Osteocyte (in vitro differentiated cells): ENCODE results near the gene GADL1. TPM values are rescaled to one million over a fixed set of nuclear protein-coding genes. Genes with fewer than 3 reads are reported as not detected.
A peak's percentile ranks its signal among the peaks of the same experiment; 100 is the strongest.

Experiments used
- DNase-seq: peaks from one replicate; pipeline ENCODE4 v3.0.0; 2021; ENCODE audit warnings: mixed read lengths; ENCODE audit not compliant: unreplicated experiment; ENCODE audit errors: extremely low spot score
- H3K27ac Mint-ChIP-seq: one replicate; pipeline ENCODE4 v1.8.0; 2021; ENCODE audit warnings: mild to moderate bottlenecking, mixed read lengths; ENCODE audit not compliant: unreplicated experiment
- H3K27me3 Mint-ChIP-seq: one replicate; pipeline ENCODE4 v1.8.0; 2021; ENCODE audit warnings: mixed read lengths; ENCODE audit not compliant: unreplicated experiment
- H3K36me3 Mint-ChIP-seq: one replicate; pipeline ENCODE4 v1.8.0; 2021; ENCODE audit warnings: mixed read lengths; ENCODE audit not compliant: unreplicated experiment
- H3K4me1 Mint-ChIP-seq: one replicate; pipeline ENCODE4 v1.8.0; 2021; ENCODE audit warnings: mixed read lengths; ENCODE audit not compliant: unreplicated experiment
- H3K4me3 Mint-ChIP-seq: one replicate; pipeline ENCODE4 v1.8.0; 2021; ENCODE audit warnings: mild to moderate bottlenecking, moderate library complexity, mixed read lengths; ENCODE audit not compliant: unreplicated experiment
- H3K9me3 Mint-ChIP-seq: one replicate; pipeline ENCODE4 v1.8.0; 2021; ENCODE audit warnings: mixed read lengths; ENCODE audit not compliant: unreplicated experiment
- CTCF ChIP-seq: fragments of 200-600 bp; sonication (generic); IDR thresholded peaks from 2 replicates; pipeline ENCODE4 v1.5.0; 2021; ENCODE audit warnings: antibody characterized with exemption, mild to moderate bottlenecking, moderate library complexity
- long read RNA-seq: library from polyadenylated mRNA; unstranded; transcript quantifications from one replicate; pipeline ENCODE4 v2.0.0, GENCODE V29; 2021
- total RNA-seq: library from RNA; stranded (reverse); gene quantifications from 2 replicates; pipeline ENCODE4 v1.2.1, GENCODE V29; 2021

GADL1 gene
- not detected in 2 replicates for total RNA-seq
- long read RNA-seq: 0 reads

DNA sequence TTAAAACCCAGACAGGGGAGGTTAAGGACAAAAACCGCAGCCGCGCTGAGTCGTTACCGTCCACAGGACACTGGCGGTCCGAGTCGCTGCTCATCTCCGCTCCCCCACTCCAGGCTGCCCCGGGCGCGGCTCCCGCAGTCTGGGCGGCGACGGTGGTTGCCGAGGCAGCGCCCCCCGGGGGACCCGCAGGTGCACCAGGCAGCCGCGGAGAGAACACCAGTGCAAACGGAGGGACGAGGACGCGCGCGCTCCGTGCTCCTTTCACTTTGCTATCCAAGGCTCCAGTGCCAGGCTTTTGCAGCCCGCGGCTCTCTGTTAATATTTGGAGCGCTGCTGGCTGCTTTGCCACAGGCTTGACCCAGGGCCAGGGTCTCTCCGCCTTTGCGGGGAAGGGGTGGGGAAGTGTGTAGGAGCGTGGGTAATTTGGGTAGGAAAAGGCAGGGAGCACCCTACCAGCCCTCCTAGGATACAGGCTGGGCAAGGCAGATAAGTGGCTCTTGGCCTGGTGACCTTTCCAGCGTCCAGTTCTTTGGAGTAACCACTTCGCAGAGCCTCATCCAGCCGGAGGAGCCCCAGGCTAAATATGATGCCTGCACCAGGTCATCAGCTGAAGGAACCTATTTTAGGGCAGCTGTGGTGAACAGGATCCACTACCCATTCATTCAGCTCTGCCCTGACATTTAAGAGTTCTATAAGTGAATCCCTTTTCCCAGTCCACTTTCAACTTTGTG, at the start of gene GADL1:
GADL1 (minus strand) TSS at position 141 of the 731 bp plus-strand sequence; CDS start at position 94, 47 bp downstream.
- Mint-ChIP-seq H3K27ac (no peak within 1 kb of the TSS), H3K27me3 (peaks cover 61% of the 10 kb centered on the region)
- DNase-seq: no peak

GRCh38 chr3:30944124-30944523, 49.7 kb upstream of the GADL1 start:
- H3K9me3 Mint-ChIP-seq: no peaks in the 10 kb centered on the region

More for the DNA sequence above, at the start of gene GADL1:
- Mint-ChIP-seq H3K36me3 (no peaks in the 10 kb centered on the region), H3K9me3 (no peaks in the 10 kb centered on the region), H3K4me3 (peak within 1 kb of the TSS; percentile 66), H3K4me1 (peaks cover 3% of the 10 kb centered on the region)
- no peak for TF ChIP-seq CTCF

GRCh38 chr3:30943206-30943605, 48.7 kb upstream of the GADL1 start:
- H3K9me3 Mint-ChIP-seq: no peaks in the 10 kb centered on the region
- no peak for DNase-seq
- no peaks in the 10 kb centered on the region for H3K36me3 Mint-ChIP-seq
- no peak for TF ChIP-seq CTCF
- H3K4me3 Mint-ChIP-seq: no peak overlapping the region
- no peaks in the 10 kb centered on the region for H3K4me1 Mint-ChIP-seq
- peaks cover 25% of the 10 kb centered on the region for H3K27me3 Mint-ChIP-seq
- no peak overlapping the region for H3K27ac Mint-ChIP-seq

More at GRCh38 chr3:30944124-30944523, 49.7 kb upstream of the GADL1 start:
- Mint-ChIP-seq H3K36me3 (no peaks in the 10 kb centered on the region), H3K4me3 (no peak overlapping the region), H3K4me1 (no peaks in the 10 kb centered on the region), H3K27me3 (peaks cover 17% of the 10 kb centered on the region), H3K27ac (no peak overlapping the region)
- DNase-seq: no peak
- no peak for TF ChIP-seq CTCF

DNA sequence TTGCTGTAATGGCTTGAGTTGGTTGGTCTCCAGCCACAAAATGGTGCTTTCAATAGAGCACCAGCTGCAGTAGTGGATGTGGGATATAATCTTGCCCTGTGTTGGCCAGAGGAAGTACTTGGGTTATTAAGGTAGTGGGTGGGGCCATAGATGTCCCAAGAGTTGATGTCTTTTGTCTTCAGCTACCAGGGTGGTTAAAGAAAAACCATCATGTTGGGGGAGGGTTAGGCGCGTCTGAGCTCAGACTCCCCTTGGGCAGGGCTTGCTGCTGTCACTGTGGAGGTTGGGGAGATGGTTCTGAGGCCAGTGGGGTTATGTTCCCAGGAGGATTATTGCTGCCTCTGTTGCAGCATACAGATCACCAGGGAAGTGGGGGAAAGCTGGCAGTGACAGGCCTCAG, 46.9 kb upstream of the GADL1 start:
- TF ChIP-seq CTCF: no peak
- Mint-ChIP-seq H3K36me3 (no peaks in the 10 kb centered on the region), H3K27me3 (peaks cover 37% of the 10 kb centered on the region), H3K4me3 (no peak overlapping the region), H3K9me3 (peaks cover 4% of the 10 kb centered on the region), H3K4me1 (no peaks in the 10 kb centered on the region), H3K27ac (no peak overlapping the region)
- DNase-seq: no peak

DNA sequence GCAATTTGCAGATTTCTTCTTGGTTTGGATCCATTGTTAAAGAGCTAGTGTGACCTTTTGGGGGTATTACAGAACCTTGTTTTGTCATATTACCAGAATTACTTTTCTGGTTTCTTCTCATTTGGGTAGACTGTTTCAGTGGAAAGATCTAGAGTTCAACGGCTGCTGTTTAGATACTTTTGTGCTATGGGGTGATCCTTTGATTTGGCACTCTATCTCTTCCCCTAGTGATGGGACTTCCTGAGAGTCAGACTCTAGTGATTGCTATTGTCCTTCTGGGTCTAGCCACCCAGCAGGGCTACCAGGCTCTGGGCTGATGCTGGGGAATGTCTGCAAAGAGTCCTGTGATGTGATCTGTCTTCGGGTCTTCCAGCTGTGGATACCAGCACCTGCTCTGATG, 46.3 kb upstream of the GADL1 start:
- H3K4me1 Mint-ChIP-seq: no peaks in the 10 kb centered on the region
- DNase-seq: no peak
- peaks cover 4% of the 10 kb centered on the region for H3K9me3 Mint-ChIP-seq
- no peak overlapping the region for H3K27ac Mint-ChIP-seq
- H3K36me3 Mint-ChIP-seq: no peaks in the 10 kb centered on the region
- no peak overlapping the region for H3K4me3 Mint-ChIP-seq
- no peak for TF ChIP-seq CTCF
- H3K27me3 Mint-ChIP-seq: peaks cover 38% of the 10 kb centered on the region
